Measurements from ENCODE around the gene MRPS16.

MRPS16 gene

GRCh38 chr10:73228247-73228646, 24.2 kb downstream of the MRPS16 start:
- TF ChIP-seq CTCF (IDR thresholded peaks at IDR 0.05; ENCODE audit: low read depth, low read length), result no peak
- no peak overlapping the region for H3K4me3 ChIP-seq (replicated peaks in 1 of 2; ENCODE audit: low read depth in 2 of 2, low read length in 2 of 2)
- peak; percentile 43 to 55 for DNase-seq (ENCODE audit: low read depth in 2 of 2)

- no peak for DNase-seq (ENCODE audit: low read depth in 2 of 2)
- no peak overlapping the region for H3K4me3 ChIP-seq (replicated peaks in 1 of 2; ENCODE audit: low read depth in 2 of 2, low read length in 2 of 2)
- no peak for TF ChIP-seq CTCF (IDR thresholded peaks at IDR 0.05; ENCODE audit: low read depth, low read length)
Measured at GRCh38 chr10:73226663-73227062, 25.8 kb downstream of the MRPS16 start.

GRCh38 chr10:73225518-73225917, 26.9 kb downstream of the MRPS16 start:
- no peak for TF ChIP-seq CTCF (IDR thresholded peaks at IDR 0.05; ENCODE audit: low read depth, low read length)
- no peak overlapping the region for H3K4me3 ChIP-seq (replicated peaks in 1 of 2; ENCODE audit: low read depth in 2 of 2, low read length in 2 of 2)
- peak in 1 of 2 donors; percentile 38 for DNase-seq (ENCODE audit: low read depth in 2 of 2)

- H3K4me3 ChIP-seq (replicated peaks in 1 of 2; ENCODE audit: low read depth in 2 of 2, low read length in 2 of 2), result no peak overlapping the region
- DNase-seq (ENCODE audit: low read depth in 2 of 2), result no peak
- no peak for TF ChIP-seq CTCF (IDR thresholded peaks at IDR 0.05; ENCODE audit: low read depth, low read length)
Measured at GRCh38 chr10:73220989-73221388, 31.5 kb downstream of the MRPS16 start.

GRCh38 chr10:73219384-73219783, 33.1 kb downstream of the MRPS16 start:
- TF ChIP-seq CTCF (IDR thresholded peaks at IDR 0.05; ENCODE audit: low read depth, low read length), result no peak
- DNase-seq (ENCODE audit: low read depth in 2 of 2), result no peak
- no peak overlapping the region for H3K4me3 ChIP-seq (replicated peaks in 1 of 2; ENCODE audit: low read depth in 2 of 2, low read length in 2 of 2)

- no peak overlapping the region for H3K4me3 ChIP-seq (replicated peaks in 1 of 2; ENCODE audit: low read depth in 2 of 2, low read length in 2 of 2)
- peak; percentile 43 to 53 for DNase-seq (ENCODE audit: low read depth in 2 of 2)
- TF ChIP-seq CTCF (IDR thresholded peaks at IDR 0.05; ENCODE audit: low read depth, low read length), result peak; percentile 46
Measured at GRCh38 chr10:73218431-73219191, 33.8 kb downstream of the MRPS16 start.

GRCh38 chr10:73217628-73218027, 34.8 kb downstream of the MRPS16 start:
- H3K4me3 ChIP-seq (replicated peaks in 1 of 2; ENCODE audit: low read depth in 2 of 2, low read length in 2 of 2), result no peak overlapping the region
- TF ChIP-seq CTCF (IDR thresholded peaks at IDR 0.05; ENCODE audit: low read depth, low read length), result no peak
- no peak for DNase-seq (ENCODE audit: low read depth in 2 of 2)

Measured in cardiac fibroblast (primary cell).